Ovary (tissue), 9 donors: ENCODE measurements around the gene MAPT. TPM values are rescaled to one million over a fixed set of nuclear protein-coding genes. Genes with fewer than 3 reads are reported as not detected.

ENCODE experiments used
- DNase-seq, 5 donors: peaks; one replicate each; pipeline ENCODE4 v3.0.0-alpha.2; 2019 to 2020
- H3K27ac ChIP-seq, 2 donors: fragments of 200-600 bp; one replicate each; pipeline versions ENCODE4 v1.5.1 to v1.8.0; 2019 to 2022
- H3K27me3 ChIP-seq: fragments of 200-600 bp; one replicate; pipeline ENCODE4 v1.8.0; 2022
- H3K36me3 ChIP-seq: fragments of 200-600 bp; sonication (generic); one replicate; pipeline ENCODE4 v1.5.1; 2019
- H3K4me1 ChIP-seq: one replicate; pipeline ENCODE4 v1.8.1; 2013; ENCODE audit warnings: mild to moderate bottlenecking, moderate library complexity; ENCODE audit not compliant: insufficient read depth
- H3K4me3 ChIP-seq: fragments of 200-600 bp; sonication (generic); one replicate; pipeline ENCODE4 v1.5.1; 2017
- H3K9me3 ChIP-seq, 2 donors: fragments of 200-600 bp in 1 of 2; sonication (generic) in 1 of 2; one replicate each; pipeline versions ENCODE4 v1.5.1 to v1.8.1; 2013 to 2019; ENCODE audit warnings: mild to moderate bottlenecking in 1 of 2, moderate library complexity in 1 of 2
- CTCF ChIP-seq, 3 donors: fragments of 450-650 bp in 2 of 3; fragments of 200-600 bp in 1 of 3; IDR thresholded peaks; one replicate each; pipeline versions ENCODE4 v1.5.1 to v1.8.0; 2016 to 2022; ENCODE audit warnings: antibody characterized with exemption in 3 of 3, mild to moderate bottlenecking in 1 of 3
- EP300 ChIP-seq: sonication (generic); formaldehyde crosslinking; IDR thresholded peaks from one replicate; pipeline ENCODE4 v1.6.1; 2017; ENCODE audit warnings: antibody characterized with exemption
- POLR2A ChIP-seq: fragments of 450-650 bp; IDR thresholded peaks from one replicate; pipeline ENCODE4 v1.6.1; 2017; ENCODE audit warnings: antibody characterized with exemption, mild to moderate bottlenecking, moderate library complexity
- WGBS, 3 donors: extraction: QIAGEN DNeasy Blood & Tissue Kit in 1 of 3; methylation state at CpG; one replicate each; pipeline versions ENCODE4 v1.1.5 to v1.1.7; 2013 to 2017; 5-methylcytosine and 5-hydroxymethylcytosine counted together
- intact Hi-C, 4 donors: fragments of 100-400 bp; cut with DNase I; formaldehyde crosslinking; loops; one replicate each; pipeline versions ENCODE4 v1.11.0 to v1.15.1; 2022 to 2023
- polyA plus RNA-seq, 2 donors: library from polyadenylated mRNA; stranded (reverse); fragments of 200-250 nt in 1 of 2; fragments of 350-450 nt in 1 of 2; fragmentation: Illumina TruSeq in 1 of 2; extraction: RNeasy Lipid Tissue Mini Kit (QIAGEN cat#74804) in 1 of 2; gene quantifications; one replicate each; pipeline ENCODE4 v1.2.3, GENCODE V29; 2013 to 2014
- total RNA-seq, 7 donors: library from RNA; depleted of rRNA in 2 of 7; stranded (reverse); fragments of >200 nt in 2 of 7; fragmentation: NEBNext Ultra II Directional in 3 of 7; extraction: Animal tissue kit (Norgen Biotek cat#: 25700) in 3 of 7; gene quantifications; one replicate each; pipeline versions ENCODE4 v1.1.0 to v1.2.4, GENCODE V29; 2016 to 2023
- donor health status: DM: no; HTN: no; CAD: no; lungs with moderate emphysema.
- donor health status: DM: no; HTN: no; CAD: no.
- donor health status: Bipolar disorder and iron deficiency.
- donor health status: DM: yes; HTN: yes; CAD: no.
- donor health status: DM: no; HTN: no; CAD: no.
- donor health status: DM: yes; HTN: yes; CAD: no.

MAPT gene
- total and polyA plus RNA-seq, 9 donors: 0.40 to 2.2 (median 1.1) TPM

GRCh38 chr17:45973099-45973780, 78.9 kb downstream of the MAPT start:
- H3K4me1 ChIP-seq: no peaks in the 10 kb centered on the region
- TF ChIP-seq CTCF (IDR thresholded peaks at IDR 0.05): no peak
- TF ChIP-seq POLR2A: no peak
- TF ChIP-seq EP300: no peak
- no peaks in the 10 kb centered on the region for H3K36me3 ChIP-seq
- H3K9me3 ChIP-seq: no peaks in the 10 kb centered on the region
- H3K27me3 ChIP-seq: no peaks in the 10 kb centered on the region
- intact Hi-C loops: no loop called here
- no peak overlapping the region for H3K27ac ChIP-seq
- 66 to 74% (median 68%) methylated on average over 12 of the region's 12 CpGs for WGBS, 3 donors
- no peak overlapping the region for H3K4me3 ChIP-seq
- DNase-seq: no peak

GRCh38 chr17:45973946-45974859, 79.8 kb downstream of the MAPT start:
- intact Hi-C loops: no loop called here
- TF ChIP-seq CTCF (IDR thresholded peaks at IDR 0.05) (no peak), POLR2A (no peak)
- no peak for DNase-seq
- Histone ChIP-seq H3K27ac (no peak overlapping the region), H3K4me1 (no peaks in the 10 kb centered on the region), H3K9me3 (no peaks in the 10 kb centered on the region), H3K36me3 (no peaks in the 10 kb centered on the region), H3K4me3 (no peak overlapping the region), H3K27me3 (no peaks in the 10 kb centered on the region)
- 80 to 86% (median 85%) methylated on average over 17 of the region's 17 CpGs for WGBS, 3 donors

GRCh38 chr17:45974916-45975630, 80.7 kb downstream of the MAPT start:
- 73 to 78% (median 78%) methylated on average over 10 of the region's 10 CpGs for WGBS, 3 donors
- DNase-seq: no peak
- Histone ChIP-seq H3K27me3 (no peaks in the 10 kb centered on the region), H3K27ac (no peak overlapping the region), H3K36me3 (no peaks in the 10 kb centered on the region), H3K4me1 (no peaks in the 10 kb centered on the region), H3K9me3 (no peaks in the 10 kb centered on the region), H3K4me3 (no peak overlapping the region)
- TF ChIP-seq EP300 (no peak), POLR2A (no peak), CTCF (IDR thresholded peaks at IDR 0.05) (no peak)
- intact Hi-C loops: no loop called here

- no peak for DNase-seq
- H3K4me1 ChIP-seq: no peaks in the 10 kb centered on the region
- H3K9me3 ChIP-seq: no peaks in the 10 kb centered on the region
- no peak for TF ChIP-seq POLR2A
- no peak for TF ChIP-seq CTCF (IDR thresholded peaks at IDR 0.05)
- TF ChIP-seq EP300: no peak
- WGBS, 3 donors: 77 to 82% (median 78%) methylated on average over 8 of the region's 8 CpGs
- intact Hi-C loops: no loop called here
- H3K36me3 ChIP-seq: no peaks in the 10 kb centered on the region
- no peaks in the 10 kb centered on the region for H3K27me3 ChIP-seq
- no peak overlapping the region for H3K4me3 ChIP-seq
- no peak overlapping the region for H3K27ac ChIP-seq
These were observed 81.4 kb downstream of the MAPT start for GRCh38 chr17:45975640-45976295.
